Esophagus mucosa (tissue), 1 donor: ENCODE results near the gene KCNAB1. TPM values are rescaled to one million over a fixed set of nuclear protein-coding genes. Genes with fewer than 3 reads are reported as not detected.
A peak's percentile ranks its signal among the peaks of the same experiment; 100 is the strongest.
"Not testable (repeated sequence)": the region's sequence is repeated elsewhere in the genome, so short reads cannot be mapped to it uniquely, and the experiment has no call there.

Source experiments
- ATAC-seq: fragments of 200-7000 bp; cut with Tn5 transposase; one replicate; pipeline ENCODE4 v1.9.1; 2020
- total RNA-seq: library from RNA; stranded (reverse); gene quantifications from one replicate; pipeline ENCODE4 v1.2.4, GENCODE V29; 2023
- donor health status: DM: yes; HTN: yes; CAD: no.

KCNAB1 gene
- total RNA-seq, 1 donor from 2014 or later = 0.56 TPM

DNA sequence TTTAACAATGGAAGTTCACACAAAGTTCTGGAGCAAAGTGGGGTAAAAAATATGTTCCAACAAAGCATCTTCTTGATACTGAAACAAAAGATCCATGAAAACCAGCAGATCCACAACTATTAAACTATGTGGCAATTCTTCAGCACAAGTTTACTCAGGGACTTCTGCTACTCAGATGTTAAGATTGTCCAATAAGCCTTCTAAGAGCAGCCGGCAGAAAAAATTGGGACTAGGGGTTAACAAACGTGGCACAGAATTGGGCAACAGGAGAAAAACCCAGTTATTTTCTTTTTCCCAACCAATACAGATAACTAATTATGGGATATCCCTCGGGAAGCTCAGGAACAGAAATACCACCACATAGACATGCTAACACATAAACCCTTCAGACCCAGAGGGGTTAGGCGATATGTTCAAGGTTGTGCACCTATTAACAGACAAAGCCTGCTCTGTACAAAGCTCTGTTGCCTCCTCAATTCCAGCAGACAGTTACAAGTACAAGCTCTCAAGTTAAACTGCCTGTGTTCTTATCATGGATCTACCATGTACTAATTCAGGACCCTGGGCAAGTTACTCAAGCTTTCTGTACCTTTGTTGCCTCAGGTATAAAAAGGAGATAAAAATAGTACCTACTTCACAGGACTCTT, 427.8 kb downstream of the KCNAB1 start:
- ATAC-seq = no peak

DNA sequence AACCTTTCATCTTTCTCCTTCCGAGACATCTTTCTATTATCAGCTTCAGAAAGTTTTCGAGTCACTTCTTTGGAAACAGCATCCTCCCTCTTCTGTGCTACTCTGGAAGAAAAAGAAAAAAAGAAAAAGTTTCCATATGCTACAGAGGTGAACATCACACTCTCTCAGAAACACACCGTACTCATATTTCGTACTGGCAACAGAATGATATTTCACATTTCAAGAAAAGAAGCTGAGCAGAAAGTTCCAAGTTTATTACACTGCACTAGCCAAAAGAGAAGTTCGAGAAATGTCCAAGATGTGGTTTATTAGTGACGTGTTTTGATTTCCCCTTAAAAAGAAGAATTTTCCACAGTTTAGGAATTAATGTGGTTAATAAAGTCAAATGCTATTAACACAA, 428.5 kb downstream of the KCNAB1 start:
- ATAC-seq = no peak

DNA sequence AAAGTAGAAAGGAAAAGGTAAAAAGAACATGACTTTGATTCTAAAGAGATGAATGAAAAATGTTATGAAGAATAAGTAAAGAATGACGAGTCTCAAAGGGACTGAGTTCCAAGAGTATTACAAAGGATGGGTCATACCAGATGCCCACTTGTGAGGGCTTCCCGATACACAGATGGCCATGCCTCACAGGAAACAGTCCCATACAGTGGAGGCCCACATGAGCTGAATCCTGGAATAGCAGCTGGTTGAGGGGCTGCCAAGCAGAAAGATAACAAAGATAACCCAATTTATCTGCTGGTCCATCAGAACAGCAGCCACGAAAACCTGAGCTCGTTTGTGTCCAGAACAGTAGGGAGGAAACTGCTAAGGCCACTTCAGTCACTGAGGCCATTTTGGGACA, 430.9 kb downstream of the KCNAB1 start:
- ATAC-seq = no peak

DNA sequence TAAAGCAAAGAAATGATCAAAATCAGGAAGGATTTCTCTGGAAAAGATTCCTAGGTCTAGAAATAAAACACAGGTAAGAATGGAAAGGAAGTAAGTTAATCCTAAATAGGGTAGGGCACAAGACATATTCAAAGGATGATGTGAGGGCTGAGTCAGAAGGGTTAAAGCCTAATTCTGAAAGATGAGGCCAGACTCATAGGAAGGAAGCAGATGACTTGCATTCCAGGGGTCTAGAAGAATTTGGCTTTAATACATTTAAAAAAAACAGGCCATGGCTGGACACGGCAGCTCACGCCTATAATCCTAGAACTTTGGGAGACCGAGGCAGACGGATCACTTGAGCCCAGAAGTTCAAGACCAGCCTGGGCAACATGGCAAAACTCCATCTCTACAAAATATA, 431.4 kb downstream of the KCNAB1 start:
- ATAC-seq = peak; percentile 37

DNA sequence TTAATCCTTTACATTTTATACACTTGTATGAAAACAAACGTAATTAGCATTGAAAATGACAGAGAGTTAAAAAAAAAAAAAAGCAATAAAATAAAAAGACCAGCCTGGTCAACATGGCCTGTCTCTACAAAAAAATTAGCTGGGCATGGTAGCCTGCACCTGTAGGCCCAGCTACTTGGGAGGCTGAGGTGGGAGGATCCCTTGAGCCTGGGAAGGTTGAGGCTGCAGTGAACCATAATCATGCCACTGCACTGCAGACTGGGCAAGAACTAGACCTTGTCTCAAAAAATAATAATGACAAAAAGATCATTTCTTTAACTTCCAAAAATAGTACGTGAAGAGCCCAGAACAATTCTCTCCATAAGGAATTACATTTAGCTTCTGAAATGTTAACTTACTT, 432.6 kb downstream of the KCNAB1 start:
- ATAC-seq = no peak

DNA sequence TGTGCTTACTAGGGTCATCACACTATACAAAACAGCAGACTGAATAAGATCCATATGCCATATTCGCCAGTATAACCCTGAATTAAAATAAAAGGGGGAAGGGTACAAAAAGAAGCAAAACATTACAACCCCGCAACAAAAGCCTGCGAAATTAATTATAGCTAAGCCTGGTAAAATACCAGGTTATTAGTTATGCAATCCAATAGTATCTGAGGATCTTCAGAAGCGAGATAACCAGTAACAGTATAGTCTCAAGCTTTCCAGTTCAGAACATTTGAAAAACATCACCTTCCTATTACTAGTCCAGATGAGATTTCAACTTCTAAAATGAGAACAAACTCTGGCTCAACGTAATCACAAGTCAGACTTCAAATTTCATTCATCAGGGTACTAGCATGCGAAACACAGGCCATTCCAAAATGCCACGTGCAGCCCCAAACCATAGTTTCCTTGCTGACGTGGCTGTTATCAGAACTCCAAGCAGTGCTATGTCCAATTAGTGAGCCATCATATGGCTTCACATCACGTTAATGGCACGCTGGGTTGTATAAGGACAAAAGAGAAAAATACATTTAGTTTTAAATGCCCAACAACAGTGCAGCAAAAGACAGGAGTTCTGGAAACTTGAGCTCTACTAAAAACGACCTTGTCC, 433.5 kb downstream of the KCNAB1 start:
- ATAC-seq = no peak

DNA sequence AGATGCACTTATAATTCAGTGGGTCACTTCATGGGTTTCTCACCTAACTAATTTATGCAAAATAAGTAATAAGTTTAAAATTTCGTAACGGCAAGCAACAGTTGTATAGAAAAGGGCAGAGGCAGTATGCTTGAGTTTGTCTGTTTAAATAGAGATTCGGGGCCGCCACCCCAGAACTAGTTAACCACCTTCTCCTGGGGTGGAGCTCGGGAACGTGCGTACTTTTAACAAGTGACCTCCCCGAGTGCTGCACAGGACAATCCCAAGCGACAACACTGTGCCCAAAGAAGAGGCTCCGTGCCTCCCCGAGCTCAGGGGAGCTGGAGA, 434.1 kb downstream of the KCNAB1 start:
- no peak for ATAC-seq

DNA sequence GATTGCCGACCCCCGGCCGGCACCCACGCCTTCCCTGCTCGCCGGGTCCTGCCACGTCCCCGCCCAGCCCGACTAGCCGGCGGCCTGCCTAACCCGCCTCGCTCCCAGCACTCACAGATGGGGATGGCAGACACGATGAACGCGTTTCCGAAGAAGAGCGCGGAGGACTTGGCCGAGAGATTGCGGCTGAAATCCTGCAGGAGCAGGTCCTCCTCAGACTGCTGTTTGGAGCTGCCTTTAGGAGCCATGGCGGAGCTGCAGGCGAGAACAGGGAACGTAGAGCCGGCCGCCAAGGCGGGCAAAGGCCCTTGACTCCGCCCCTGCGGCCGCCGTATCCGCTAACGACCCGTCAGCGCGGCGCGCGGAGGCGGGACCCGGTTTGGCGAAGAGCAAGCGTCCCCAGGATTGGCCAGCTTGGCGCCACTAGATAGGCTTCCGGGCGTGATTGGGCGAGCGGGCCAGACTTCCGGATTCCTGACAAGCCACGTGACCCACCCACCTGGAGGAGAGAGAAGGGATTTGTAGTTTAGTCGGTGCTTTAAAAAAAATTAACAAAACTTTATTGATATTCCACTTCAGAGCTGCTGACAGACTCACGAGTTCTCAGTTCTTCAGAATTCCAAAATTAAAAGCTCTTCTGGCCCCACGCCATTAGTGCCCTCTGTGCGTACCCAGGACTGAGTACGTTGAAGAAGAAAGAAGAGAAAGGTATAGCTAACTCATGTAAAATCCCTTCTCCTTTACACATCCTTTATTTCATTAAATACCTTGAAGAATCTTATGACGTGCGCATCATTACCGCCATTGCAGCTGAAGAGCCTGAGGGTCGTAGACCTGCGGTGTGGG, 434.7 kb downstream of the KCNAB1 start, which contains the start of gene SSR3:
TSS of gene SSR3 (minus strand) at position 276 of the 846 bp plus-strand sequence. CDS start at position 248, 28 bp downstream.
- ATAC-seq = peak; percentile 100

DNA sequence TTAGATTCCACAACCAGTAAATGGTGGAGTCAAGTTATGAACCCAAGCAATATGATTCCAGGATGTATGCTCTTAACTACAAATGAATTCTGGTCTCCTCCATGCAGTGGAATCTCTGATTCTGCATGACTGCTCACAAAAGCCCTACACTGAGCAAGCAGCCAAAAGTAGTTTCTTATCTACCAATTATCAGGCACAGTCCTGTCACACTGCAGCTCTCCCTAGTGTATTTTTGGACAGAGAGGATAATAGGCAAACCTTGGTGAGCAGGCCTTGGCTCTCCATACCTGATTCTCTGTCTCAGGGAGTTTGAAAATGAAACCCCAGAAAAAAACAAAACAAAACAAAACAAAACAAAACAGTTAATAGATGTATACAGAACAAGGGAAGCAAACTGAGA, 438.0 kb downstream of the KCNAB1 start:
- ATAC-seq = no peak

DNA sequence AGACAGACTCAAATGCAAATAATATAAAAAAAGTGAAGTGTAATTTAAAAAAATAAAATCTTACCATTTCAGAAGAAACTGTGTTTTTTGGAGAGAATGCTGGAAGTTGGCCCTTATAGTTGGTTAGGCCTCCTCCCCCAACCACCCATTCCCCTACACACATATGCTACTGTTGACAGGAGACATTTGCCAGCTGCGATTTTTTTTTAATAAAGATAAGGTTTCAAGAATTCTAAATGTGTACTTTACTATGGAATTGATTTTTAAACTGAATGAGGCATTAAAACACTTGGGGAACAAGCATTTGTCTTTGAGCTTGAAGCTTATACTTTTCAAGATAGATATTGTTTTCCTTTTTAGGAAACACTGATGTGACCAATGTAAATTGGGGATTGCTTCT, 438.9 kb downstream of the KCNAB1 start:
- no peak for ATAC-seq

DNA sequence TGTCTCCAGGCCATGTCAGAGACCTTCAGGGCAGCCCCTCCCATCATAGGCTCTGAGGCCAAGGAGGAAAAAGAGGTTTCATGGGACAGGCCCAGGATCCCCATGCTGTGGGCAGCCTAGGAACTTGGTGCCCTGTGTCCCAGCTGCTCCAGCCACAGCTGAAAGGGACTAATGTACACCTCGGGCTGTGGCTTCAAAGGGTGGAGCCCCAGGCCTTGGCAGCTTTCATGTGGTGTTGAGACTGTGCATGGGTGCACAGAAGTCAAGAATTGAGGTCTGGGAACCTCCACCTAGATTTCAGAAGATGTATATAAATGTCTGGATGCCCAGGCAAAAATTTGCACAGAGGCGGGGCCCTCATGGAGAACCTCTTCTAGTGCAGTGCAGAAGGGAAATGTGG, 441.2 kb downstream of the KCNAB1 start:
- ATAC-seq = no peak

DNA sequence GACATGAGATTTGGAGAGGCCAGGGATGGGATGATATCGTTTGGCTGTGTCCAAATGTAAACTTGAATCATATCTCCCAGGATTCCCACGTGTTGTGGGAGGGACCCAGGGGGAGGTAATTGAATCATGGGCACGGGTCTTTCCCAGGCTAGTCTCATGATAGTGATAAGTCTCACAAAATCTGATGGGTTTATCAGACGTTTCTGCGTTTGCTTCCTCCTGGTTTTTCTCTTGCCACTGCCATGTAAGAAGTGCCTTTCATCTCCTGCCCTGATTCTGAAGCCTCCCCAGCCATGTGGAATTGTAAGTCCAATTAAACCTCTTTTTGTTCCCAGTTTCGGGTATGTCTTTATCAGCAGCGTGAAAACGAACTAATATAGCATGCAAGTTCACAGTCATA, 442.1 kb downstream of the KCNAB1 start:
- ATAC-seq = not testable (repeated sequence)

DNA sequence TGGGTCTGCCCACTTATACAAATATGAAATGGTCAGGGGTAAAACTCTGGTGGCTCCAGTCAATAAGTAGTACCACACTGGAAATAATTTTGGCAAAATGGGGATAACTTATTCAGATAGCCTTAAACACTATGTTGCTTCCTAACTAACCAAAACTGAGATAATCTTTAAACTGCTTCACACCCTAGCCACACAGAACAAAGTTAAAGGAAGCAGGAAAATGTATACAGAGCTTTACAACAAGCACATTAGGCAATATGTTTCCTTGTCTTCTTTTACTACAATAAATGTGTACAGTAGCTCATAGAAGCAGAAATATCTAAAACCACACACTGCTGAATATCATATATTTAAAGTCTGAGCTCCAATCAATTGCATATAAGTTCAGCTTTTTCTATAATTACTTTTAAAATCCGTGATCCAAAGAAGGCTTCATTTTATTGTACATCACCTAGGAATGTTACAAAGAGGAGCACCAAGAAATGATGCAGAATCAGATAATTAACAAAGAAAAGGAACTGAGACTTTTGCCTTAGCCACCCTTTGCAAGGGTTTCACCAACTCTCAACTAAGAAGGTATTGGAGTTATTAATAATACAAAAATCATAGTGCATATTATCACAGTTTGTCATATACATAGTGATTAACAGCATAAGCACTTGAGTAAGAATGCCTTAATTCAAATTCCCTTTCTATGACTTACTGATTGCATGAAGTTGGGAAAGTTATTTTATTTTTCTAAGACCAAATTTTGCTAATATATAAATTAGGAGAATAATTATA, 443.7 kb downstream of the KCNAB1 start:
- no peak for ATAC-seq

DNA sequence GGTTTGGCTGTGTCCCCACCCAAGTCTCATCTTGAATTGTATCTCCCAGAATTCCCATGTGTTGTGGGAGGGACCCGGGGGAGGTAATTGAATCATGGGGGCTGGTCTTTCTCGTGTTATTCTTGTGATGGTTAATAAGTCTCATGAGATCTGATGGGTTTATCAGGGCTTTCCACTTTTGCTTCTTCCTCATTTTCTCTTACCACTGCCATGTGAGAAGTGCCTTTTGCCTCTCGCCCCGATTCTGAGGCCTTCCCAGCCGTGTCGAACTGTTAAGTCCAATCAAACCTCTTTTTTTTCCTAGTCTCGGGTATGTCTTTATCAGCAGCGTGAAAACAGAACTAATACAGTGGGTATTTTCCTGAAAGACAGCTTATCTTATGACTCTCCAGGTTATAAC, 448.6 kb downstream of the KCNAB1 start:
- not testable (repeated sequence) for ATAC-seq

DNA sequence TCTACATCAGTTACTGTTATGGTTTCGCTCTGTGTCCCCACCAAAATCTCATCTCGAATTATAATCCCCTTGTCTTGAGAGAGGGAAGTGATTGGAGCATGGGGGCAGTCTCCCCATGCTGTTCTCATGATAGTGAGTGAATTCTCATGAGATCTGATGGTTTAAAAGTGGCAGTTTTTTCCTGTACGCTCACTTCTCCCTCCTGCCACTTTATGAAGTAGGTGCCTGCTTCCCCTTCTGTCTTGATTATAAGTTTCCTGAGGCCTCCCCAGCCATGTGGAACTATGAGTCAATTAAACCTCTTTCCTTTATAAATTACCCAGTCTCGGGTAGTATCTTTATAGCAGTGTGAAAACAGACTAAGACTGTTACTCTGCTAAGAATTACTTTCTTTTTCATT, 449.5 kb downstream of the KCNAB1 start:
- ATAC-seq = not testable (repeated sequence)

DNA sequence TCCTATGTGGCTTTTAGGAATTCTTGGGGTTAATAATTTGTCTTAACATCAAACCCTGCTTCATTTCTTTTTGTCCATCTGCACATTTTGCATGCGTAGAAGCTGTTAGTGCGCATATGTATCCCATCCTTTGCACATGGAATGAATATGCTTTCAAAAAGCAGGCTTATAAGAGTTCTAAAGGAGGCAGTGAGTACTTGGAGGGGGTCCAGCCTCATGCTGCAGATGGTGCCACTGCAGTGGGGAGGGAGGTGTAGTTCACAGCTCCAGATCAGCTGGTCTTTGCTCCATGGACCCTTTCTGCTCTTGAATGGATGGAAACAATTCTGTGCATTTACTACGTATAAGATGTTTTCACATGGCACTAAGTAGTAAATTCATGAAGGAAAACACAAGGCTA, 455.3 kb downstream of the KCNAB1 start:
- no peak for ATAC-seq

DNA sequence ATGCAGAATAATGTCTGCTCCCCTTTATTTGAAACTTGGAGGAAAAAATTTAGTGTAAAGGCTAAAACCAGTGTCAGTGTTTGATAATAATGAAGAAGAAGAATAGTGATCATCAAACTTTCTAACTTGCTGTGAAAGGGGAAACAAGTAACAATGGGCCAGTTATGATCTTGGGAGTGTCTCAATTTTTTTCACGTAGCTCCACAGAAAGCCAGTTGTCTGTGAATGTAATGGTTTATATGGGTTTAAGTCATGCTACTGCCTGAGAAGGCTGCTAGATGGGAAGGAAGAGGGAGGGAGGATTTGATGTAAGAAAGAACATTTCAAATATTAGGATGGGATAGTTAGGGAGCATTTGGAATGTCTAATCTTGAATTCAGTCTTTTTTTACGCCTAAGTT, 455.7 kb downstream of the KCNAB1 start:
- no peak for ATAC-seq

DNA sequence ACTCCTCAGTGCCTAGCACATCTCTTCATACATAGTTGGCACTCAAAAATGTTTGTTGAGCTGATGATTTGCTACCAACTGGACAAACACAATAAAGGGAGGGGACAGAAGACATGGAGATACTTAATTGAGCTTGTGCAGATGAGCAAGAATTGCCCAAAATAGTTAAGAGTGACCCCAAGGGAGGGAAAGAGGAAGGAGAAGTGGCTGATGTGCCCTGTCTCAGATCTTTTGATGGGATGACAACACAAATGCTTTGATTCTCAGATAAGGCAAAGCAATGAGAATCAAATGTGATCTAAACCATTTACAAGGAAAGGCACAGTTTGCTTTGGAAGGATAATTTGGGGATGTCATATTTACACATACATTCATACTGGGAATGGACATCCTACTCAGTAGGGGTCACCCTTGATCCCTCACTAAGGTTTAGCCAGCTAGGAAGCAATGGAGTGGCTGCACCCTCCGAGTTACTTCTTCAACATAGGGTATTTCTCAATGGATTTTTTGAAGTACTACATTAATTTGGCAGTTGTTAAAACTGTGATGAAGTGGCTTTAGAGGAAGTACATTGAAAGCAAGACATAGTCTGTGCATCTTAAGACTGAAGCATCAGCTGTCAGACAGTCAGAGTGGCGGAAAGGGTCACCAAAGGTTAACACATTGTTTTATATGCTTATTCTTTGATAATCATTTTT, 456.4 kb downstream of the KCNAB1 start:
- no peak for ATAC-seq

DNA sequence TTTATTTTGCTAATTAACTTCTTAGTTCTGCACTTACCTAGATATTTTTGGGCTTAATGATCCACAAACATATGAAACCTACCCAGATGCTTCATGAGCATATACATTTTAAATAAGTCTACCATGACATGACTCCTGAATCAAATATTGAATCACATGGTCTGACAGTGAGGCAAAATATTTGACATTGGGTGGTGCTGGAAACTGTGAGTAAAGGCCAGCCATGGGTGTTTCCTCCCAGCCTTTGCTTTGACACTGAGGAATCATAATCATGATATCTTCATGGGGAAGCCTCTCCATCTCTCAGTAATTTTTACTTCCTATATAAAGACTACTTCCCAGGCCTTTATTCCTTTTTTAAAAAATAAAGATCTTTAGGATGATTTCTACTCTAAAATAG, 457.4 kb downstream of the KCNAB1 start:
- peak; percentile 68 for ATAC-seq

DNA sequence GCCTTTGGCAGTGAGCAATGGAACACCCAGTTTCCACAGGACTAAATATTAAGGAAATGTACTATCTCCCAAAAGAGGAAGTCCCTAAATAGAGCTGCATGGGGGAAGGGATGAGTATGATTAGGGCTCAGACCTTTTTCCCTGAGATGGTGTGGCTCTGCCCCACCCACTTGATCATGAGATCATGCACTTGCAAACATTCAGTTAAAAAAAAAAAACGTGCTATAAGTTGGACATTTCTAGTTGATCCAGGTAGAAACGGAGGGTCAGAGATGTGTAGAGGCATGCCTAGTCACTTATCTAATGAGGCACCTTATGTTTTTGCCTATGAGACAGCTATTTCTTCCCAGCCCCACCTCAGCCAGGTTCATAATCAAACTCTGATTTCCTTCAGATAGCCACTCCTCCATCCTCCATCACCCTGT, 459.1 kb downstream of the KCNAB1 start:
- ATAC-seq = no peak

DNA sequence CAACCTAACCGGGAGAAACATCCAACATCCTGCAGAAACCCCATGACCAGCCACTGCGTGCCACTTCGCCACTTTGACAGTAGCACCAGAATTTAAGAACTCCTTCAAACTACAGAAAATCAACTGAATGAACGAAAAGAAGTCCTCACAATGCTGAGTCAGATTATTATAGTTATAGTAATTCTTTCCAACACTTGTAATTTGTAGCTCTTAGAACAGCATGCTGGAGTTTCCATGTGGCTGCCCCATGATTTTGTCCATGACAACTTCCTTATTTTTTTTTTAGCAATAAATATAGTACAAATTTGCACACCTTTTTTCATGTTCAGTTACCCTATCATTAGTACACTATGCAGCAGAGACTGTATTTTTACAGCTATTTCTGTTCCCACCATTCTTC, 460.7 kb downstream of the KCNAB1 start:
- no peak for ATAC-seq

DNA sequence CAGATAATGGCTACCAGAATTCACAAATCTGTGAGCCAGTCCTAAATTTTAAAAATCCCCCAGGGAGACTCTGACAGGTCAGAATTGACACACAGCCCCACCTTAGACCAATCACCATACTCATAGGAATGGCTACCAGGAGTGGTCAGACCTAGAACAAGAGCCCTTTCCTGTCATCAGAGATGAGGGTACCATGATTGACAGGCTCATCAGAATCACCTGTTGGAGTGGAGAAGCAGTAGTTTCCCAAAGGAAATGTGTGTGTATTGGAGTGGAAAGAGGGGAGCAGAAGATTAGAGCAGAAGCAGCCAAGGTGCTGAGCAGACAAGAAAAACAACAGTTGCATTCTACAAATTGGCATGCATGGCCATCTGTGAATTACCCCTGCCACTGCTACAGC, 461.6 kb downstream of the KCNAB1 start:
- no peak for ATAC-seq
